WERI-Rb-1 (cell line): ENCODE data around the gene TMEM266.

Experiments
- DNase-seq: peaks from one replicate; pipeline ENCODE4 v3.0.0-alpha.2; 2020
- H3K27ac ChIP-seq: fragments of 250-450 bp; sonication (Bioruptor Pico); 2 replicates; pipeline ENCODE4 v1.5.1; 2020; ENCODE audit warnings: mild to moderate bottlenecking, moderate library complexity
- H3K27me3 ChIP-seq: fragments of 250-450 bp; sonication (Bioruptor Pico); 2 replicates; pipeline ENCODE4 v1.5.1; 2021; ENCODE audit warnings: mild to moderate bottlenecking, low read depth, moderate library complexity; ENCODE audit not compliant: insufficient read depth, severe bottlenecking
- H3K36me3 ChIP-seq: fragments of 250-450 bp; sonication (Bioruptor Pico); 2 replicates; pipeline ENCODE4 v1.5.1; 2020; ENCODE audit warnings: mild to moderate bottlenecking, moderate library complexity
- H3K4me3 ChIP-seq: 2 replicates; pipeline ENCODE4 v1.5.1; 2011; ENCODE audit warnings: low read depth, mild to moderate bottlenecking, control low read depth, low read length
- H3K9me3 ChIP-seq: fragments of 250-450 bp; sonication (Bioruptor Pico); 2 replicates; pipeline ENCODE4 v1.5.1; 2021; ENCODE audit warnings: mild to moderate bottlenecking, moderate library complexity; ENCODE audit not compliant: severe bottlenecking
- CTCF ChIP-seq: IDR thresholded peaks from 2 replicates; pipeline ENCODE4 v1.5.1; 2011; ENCODE audit warnings: low read depth, mild to moderate bottlenecking, control low read depth, inconsistent platforms, low read length

The TMEM266 gene

GRCh38 chr15:76155731-76156130, 95.9 kb downstream of the TMEM266 start:
- no peak overlapping the region for H3K4me3 ChIP-seq
- no peaks in the 10 kb centered on the region for H3K36me3 ChIP-seq
- DNase-seq: no peak
- H3K9me3 ChIP-seq: no peaks in the 10 kb centered on the region
- no peak for TF ChIP-seq CTCF
- no peak overlapping the region for H3K27ac ChIP-seq
- H3K27me3 ChIP-seq: no peaks in the 10 kb centered on the region

GRCh38 chr15:76158226-76158625, 98.4 kb downstream of the TMEM266 start:
- Histone ChIP-seq H3K27ac (no peak overlapping the region), H3K4me3 (no peak overlapping the region), H3K27me3 (no peaks in the 10 kb centered on the region), H3K9me3 (no peaks in the 10 kb centered on the region), H3K36me3 (no peaks in the 10 kb centered on the region)
- no peak for TF ChIP-seq CTCF
- DNase-seq: no peak

- DNase-seq: no peak
- no peak overlapping the region for H3K4me3 ChIP-seq
- H3K27ac ChIP-seq: no peak overlapping the region
Observed at GRCh38 chr15:76158815-76159214, 99.0 kb downstream of the TMEM266 start.

GRCh38 chr15:76159282-76159681, 99.5 kb downstream of the TMEM266 start:
- no peak for TF ChIP-seq CTCF
- H3K4me3 ChIP-seq: no peak overlapping the region
- no peak overlapping the region for H3K27ac ChIP-seq
- no peak for DNase-seq
- H3K9me3 ChIP-seq: no peaks in the 10 kb centered on the region
- no peaks in the 10 kb centered on the region for H3K27me3 ChIP-seq
- no peaks in the 10 kb centered on the region for H3K36me3 ChIP-seq

More at GRCh38 chr15:76158815-76159214, 99.0 kb downstream of the TMEM266 start:
- H3K27me3 ChIP-seq: no peaks in the 10 kb centered on the region
- no peaks in the 10 kb centered on the region for H3K9me3 ChIP-seq
- TF ChIP-seq CTCF: no peak
- no peaks in the 10 kb centered on the region for H3K36me3 ChIP-seq

GRCh38 chr15:76160426-76161152, 100.8 kb downstream of the TMEM266 start:
- H3K36me3 ChIP-seq: no peaks in the 10 kb centered on the region
- H3K27ac ChIP-seq: no peak overlapping the region
- no peak for TF ChIP-seq CTCF
- H3K27me3 ChIP-seq: no peaks in the 10 kb centered on the region
- no peak overlapping the region for H3K4me3 ChIP-seq
- no peaks in the 10 kb centered on the region for H3K9me3 ChIP-seq
- DNase-seq: no peak
